DOHH2 (cell line): ENCODE measurements around the gene STAT5A.

Experiments
- CTCF ChIP-seq: fragments of 200-600 bp; sonication (generic); IDR thresholded peaks from one replicate; pipeline ENCODE4 v1.5.1; 2014; ENCODE audit warnings: antibody characterized with exemption, mild to moderate bottlenecking, low read depth, low read length; ENCODE audit not compliant: poor library complexity, severe bottlenecking
- EZH2phosphoT487 ChIP-seq: fragments of 200-600 bp; sonication (generic); IDR thresholded peaks from 2 replicates; pipeline ENCODE4 v1.6.1; 2017; ENCODE audit warnings: borderline replicate concordance, mild to moderate bottlenecking, antibody characterized with exemption, low read length, moderate library complexity, mixed read lengths

- TF ChIP-seq CTCF (no peak), EZH2phosphoT487 (no peak)
Observed at GRCh38 chr17:42252597-42253550, 35.4 kb upstream of the STAT5A start.
